ENCODE measurements around the gene HNF4A. TPM values are rescaled to one million over a fixed set of nuclear protein-coding genes. Genes with fewer than 3 reads are reported as not detected.

The HNF4A gene
- total and polyA plus RNA-seq, 2 donors (not counting 1 experiment from before 2014, with no cell fraction given), result not detected

- intact Hi-C loops (cut with micrococcal nuclease), result loop anchor here (5.0 kb wide), 3 partner anchors 175 to 410 kb away; partner anchors contain the start of genes ADA and YWHAB
- Mint-ChIP-seq H3K9me3 (ENCODE audit: insufficient read depth) (no peaks in the 10 kb centered on the region), H3K27me3 (peaks cover 2% of the 10 kb centered on the region), H3K4me3 (peak overlapping the region; percentile 97), H3K27ac (no peak overlapping the region), H3K4me1 (peaks cover 48% of the 10 kb centered on the region)
- DNase-seq (no peak), ATAC-seq (ENCODE audit: low read depth) (no peak)
- Histone ChIP-seq H3K4me1 (ENCODE audit: control insufficient read depth in 2 of 2, insufficient read depth in 2 of 2, low read length in 2 of 2) (peaks cover 23 to 34% of the 10 kb centered on the region in 2 donors), H3K27me3 (replicated peaks in 1 of 4; ENCODE audit: control extremely low read depth in 1 of 4, control insufficient read depth in 3 of 4, insufficient read depth in 4 of 4, low read length in 3 of 4) (no peaks in the 10 kb centered on the region), H3K4me2 (replicated peaks; ENCODE audit: low read depth, low read length, poor library complexity, severe bottlenecking) (no peak overlapping the region), H3K79me2 (ENCODE audit: control insufficient read depth, insufficient read depth, low read length) (peaks cover 22% of the 10 kb centered on the region), H3K9ac (ENCODE audit: low read length) (no peak overlapping the region), H3K27ac (ENCODE audit: low read length in 2 of 2) (peak overlapping the region in 1 of 2 donors; percentile 93), H2AFZ (ENCODE audit: insufficient read depth, low read depth, low read length, poor library complexity, severe bottlenecking) (no peak overlapping the region), H3K4me3 (ENCODE audit: control extremely low read depth in 1 of 5, extremely low read depth in 1 of 5, insufficient read depth in 1 of 5, low read depth in 2 of 5, low read length in 4 of 5) (no peak overlapping the region), H3K9me3 (ENCODE audit: control extremely low read depth in 1 of 3, control insufficient read depth in 2 of 3, insufficient read depth in 1 of 3, low read length in 2 of 3) (no peaks in the 10 kb centered on the region), H4K20me1 (ENCODE audit: control insufficient read depth, insufficient read depth, low read length, poor library complexity, severe bottlenecking) (no peaks in the 10 kb centered on the region), H3K36me3 (replicated peaks in 1 of 2; ENCODE audit: control extremely low read depth in 1 of 2, control insufficient read depth in 1 of 2, extremely low read depth in 1 of 2, insufficient read depth in 2 of 2, low read length in 1 of 2) (peaks cover 0 to 18% of the 10 kb centered on the region in 2 experiments)
- TF ChIP-seq EZH2 (IDR thresholded peaks at IDR 0.05; ENCODE audit: borderline replicate concordance, insufficient read depth, low read depth, low read length, poor library complexity, severe bottlenecking) (no peak), CTCF (IDR thresholded peaks at IDR 0.05) (no peak)
- ChIA-PET POLR2A (no interaction called here), CTCF (interaction anchor here (1.1 kb wide), 1 partner anchor 99 kb away, joined by 3 read pairs; no protein-coding TSS in a partner anchor)
- 100% methylated on average over 1 of the region's 3 CpGs for WGBS (ENCODE audit: insufficient coverage)
Measured at GRCh38 chr20:44477151-44477550, 121.7 kb downstream of the HNF4A start.

- Histone ChIP-seq H3K79me2 (ENCODE audit: control insufficient read depth, insufficient read depth, low read length) (peaks cover 24% of the 10 kb centered on the region), H3K4me3 (ENCODE audit: control extremely low read depth in 1 of 5, extremely low read depth in 1 of 5, insufficient read depth in 1 of 5, low read depth in 2 of 5, low read length in 4 of 5) (no peak overlapping the region), H3K27ac (ENCODE audit: low read length in 2 of 2) (no peak overlapping the region), H3K9ac (ENCODE audit: low read length) (no peak overlapping the region), H3K9me3 (ENCODE audit: control extremely low read depth in 1 of 3, control insufficient read depth in 2 of 3, insufficient read depth in 1 of 3, low read length in 2 of 3) (no peaks in the 10 kb centered on the region), H3K27me3 (replicated peaks in 1 of 4; ENCODE audit: control extremely low read depth in 1 of 4, control insufficient read depth in 3 of 4, insufficient read depth in 4 of 4, low read length in 3 of 4) (no peaks in the 10 kb centered on the region), H4K20me1 (ENCODE audit: control insufficient read depth, insufficient read depth, low read length, poor library complexity, severe bottlenecking) (no peaks in the 10 kb centered on the region), H3K4me1 (ENCODE audit: control insufficient read depth in 2 of 2, insufficient read depth in 2 of 2, low read length in 2 of 2) (peaks cover 23 to 34% of the 10 kb centered on the region in 2 donors), H3K4me2 (replicated peaks; ENCODE audit: low read depth, low read length, poor library complexity, severe bottlenecking) (no peak overlapping the region), H3K36me3 (replicated peaks in 1 of 2; ENCODE audit: control extremely low read depth in 1 of 2, control insufficient read depth in 1 of 2, extremely low read depth in 1 of 2, insufficient read depth in 2 of 2, low read length in 1 of 2) (peaks cover 0 to 21% of the 10 kb centered on the region in 2 experiments), H2AFZ (ENCODE audit: insufficient read depth, low read depth, low read length, poor library complexity, severe bottlenecking) (no peak overlapping the region)
- H3K4me3 Mint-ChIP-seq, result no peak overlapping the region
- ChIA-PET CTCF (no interaction called here), POLR2A (interaction anchor here (0.6 kb wide), 1 partner anchor 484 kb away, joined by 3 read pairs; no protein-coding TSS in a partner anchor)
- no peaks in the 10 kb centered on the region for H3K9me3 Mint-ChIP-seq (ENCODE audit: insufficient read depth)
- no peak for ATAC-seq (ENCODE audit: low read depth)
- peaks cover 48% of the 10 kb centered on the region for H3K4me1 Mint-ChIP-seq
- no peak for TF ChIP-seq EZH2 (IDR thresholded peaks at IDR 0.05; ENCODE audit: borderline replicate concordance, insufficient read depth, low read depth, low read length, poor library complexity, severe bottlenecking)
- DNase-seq, result no peak
- WGBS (ENCODE audit: insufficient coverage), result 81% methylated on average over 2 of the region's 6 CpGs
- intact Hi-C loops (cut with micrococcal nuclease), result loop anchor here (5.0 kb wide), 3 partner anchors 174 to 409 kb away; partner anchors contain the start of genes ADA and YWHAB
- no peaks in the 10 kb centered on the region for H3K27me3 Mint-ChIP-seq
- H3K27ac Mint-ChIP-seq, result peak overlapping the region; percentile 21
Measured at GRCh38 chr20:44478206-44478605, 122.7 kb downstream of the HNF4A start.

All from B cell (primary cell).